ENCODE measurements around the gene NEK2.
"Not testable (repeated sequence)": the region's sequence is repeated elsewhere in the genome, so short reads cannot be mapped to it uniquely, and the experiment has no call there.

NEK2 gene

DNA sequence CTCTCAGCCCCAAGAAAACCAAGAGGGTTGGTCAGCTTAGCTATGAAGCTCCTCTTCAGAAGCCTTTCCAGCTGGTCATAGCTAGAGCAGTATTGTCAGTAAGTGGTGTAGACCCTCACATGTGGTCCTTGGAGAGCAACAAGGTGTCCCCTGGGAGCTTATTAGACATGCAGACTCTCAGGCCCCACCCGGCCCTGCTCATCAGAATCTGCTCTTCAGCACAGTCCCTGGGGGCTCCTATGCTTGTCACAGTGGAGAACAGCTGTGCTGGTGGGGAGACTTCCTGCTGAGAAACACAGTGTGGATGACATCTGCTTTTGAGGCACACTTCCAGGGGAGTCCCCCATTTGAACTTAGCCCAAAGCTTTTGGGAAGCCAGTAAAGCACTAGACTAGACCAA lies 21.9 kb upstream of the NEK2 start:
- intact Hi-C loops (cut with DNase I) = loop anchor here (5.0 kb wide), 1 partner anchor 35 kb away; no protein-coding TSS in a partner anchor
- DNase-seq = no peak

DNA sequence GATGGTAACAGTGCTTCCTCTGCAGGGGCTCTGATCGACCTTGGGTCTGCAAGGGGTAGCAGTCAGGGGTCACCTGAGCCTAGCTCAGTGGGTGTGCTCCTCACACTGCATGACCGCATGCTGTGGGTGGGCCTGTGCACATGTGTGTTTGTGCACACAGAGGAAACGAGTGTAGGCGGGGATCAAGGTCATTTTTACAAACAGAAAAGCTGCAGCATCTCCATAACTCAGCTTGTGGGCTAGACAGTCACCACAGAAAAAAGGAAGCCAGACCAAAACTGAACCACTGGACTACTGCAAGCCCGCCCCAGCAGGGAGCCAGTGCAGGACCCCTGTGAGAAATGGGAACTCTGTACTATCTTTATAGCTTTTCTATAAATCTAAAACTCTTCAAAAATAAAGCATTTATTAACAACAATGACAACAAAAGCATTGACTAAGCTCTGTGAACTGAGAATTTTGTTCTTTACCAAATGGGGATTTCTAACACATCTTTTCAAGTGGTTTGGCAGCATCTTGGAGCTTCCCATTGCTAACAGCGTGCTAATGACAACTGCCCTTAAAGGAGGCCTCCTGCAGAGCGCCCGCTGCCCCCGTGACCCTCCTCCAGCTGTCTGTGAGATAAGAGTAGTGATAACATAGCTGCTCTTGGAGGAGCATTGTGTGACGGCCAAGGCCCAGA lies 19.9 kb upstream of the NEK2 start:
- DNase-seq = no peak
- intact Hi-C loops (cut with DNase I) = loop anchor here (5.0 kb wide), 1 partner anchor 37 kb away; no protein-coding TSS in a partner anchor

DNA sequence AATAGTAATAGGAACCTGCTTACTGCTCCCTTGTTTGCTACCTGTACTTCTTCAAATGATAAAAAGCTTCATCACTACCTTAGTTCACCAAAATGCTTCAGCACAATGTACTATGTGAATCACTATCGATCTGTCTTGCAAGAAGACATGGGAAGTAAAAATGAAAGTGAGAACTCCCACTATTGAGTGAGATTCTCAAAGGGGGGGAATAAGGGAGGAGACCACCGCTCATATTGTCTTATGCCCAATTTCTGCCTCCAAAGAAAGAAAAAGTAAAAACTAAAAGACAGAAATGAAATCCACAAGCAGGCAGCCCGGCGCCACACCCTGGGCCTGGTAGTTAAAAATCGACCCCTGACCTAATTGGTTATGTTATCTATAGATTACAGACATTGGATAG lies 18.5 kb upstream of the NEK2 start:
- intact Hi-C loops (cut with DNase I) = not testable (repeated sequence)

DNA sequence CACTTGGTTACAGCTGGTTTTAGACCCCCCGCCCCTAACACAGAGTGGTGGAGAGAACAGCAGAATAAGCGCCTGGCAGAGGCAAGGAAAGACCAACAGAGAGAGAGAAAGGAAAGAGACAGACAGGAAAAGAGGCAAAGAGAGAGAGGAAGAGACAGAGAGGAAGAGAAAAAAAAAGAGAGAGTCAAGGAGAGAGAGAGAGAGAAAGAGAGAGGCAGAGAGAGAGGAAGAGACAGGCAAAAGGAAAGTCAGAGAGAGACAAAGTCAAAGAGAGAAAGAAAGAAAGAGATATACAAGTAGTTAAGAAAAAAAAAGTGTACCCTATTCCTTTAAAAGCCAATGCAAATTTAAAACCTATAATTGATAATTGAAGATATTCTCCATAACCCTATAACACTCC lies 13.0 kb upstream of the NEK2 start:
- DNase-seq = no peak
- intact Hi-C loops (cut with DNase I) = no loop called here

More for the DNA sequence above, 18.5 kb upstream of the NEK2 start:
- DNase-seq = not testable (repeated sequence)

DNA sequence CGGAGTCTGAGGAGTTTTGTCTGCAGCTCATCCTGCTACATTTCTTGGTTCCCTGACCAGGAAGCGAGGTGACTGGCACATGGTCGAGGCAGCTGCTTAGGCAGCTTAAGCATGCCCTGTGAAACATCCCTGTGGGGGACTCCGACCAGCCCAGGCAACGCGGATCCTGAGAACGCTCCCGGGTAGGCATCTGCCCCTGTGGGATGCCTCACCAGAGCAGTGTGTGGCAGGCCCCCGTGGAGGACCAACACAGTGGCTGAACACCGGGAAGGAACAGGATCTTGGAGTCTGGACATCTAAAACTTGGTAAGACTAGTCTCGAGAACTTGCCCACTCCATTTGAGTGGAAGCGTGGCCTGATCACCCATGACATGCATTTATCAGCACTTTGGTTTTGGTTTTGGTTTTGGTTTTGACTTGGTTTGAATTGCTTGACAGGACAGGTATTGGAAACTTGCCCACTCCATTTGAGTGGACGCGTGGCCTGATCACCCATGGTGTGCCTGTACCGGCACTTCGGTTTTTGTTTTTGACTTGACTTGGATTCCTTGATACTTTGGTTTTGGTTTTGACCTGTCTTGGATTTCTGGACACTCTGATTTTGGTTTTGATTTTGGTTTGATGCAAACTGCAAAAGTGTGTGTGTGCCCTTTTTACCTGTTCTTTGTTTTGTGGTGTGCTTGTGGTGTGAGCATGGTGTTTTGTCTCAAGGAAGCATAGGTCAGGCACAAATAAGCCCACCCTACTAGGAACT lies 12.2 kb upstream of the NEK2 start:
- DNase-seq = no peak
- intact Hi-C loops (cut with DNase I) = no loop called here

DNA sequence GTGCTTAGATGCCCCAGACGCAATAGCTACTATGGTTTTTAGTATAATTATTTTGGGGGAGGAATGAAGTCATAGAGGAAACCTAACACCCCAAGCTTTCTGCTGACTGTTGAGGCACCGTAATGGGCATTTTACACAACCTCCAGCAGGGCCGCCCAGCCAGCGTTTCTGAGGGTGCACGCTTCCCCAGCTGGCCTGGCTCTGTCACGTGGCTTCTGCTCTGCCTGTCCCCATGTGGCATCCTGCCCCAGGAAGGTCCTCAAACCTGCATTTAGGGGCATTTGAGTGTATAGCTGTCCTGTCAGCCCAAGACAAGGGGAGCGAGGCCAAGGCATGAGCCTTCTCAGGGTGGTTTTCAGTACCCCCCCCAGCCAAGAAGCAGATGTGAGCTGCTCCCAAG lies 10.4 kb upstream of the NEK2 start:
- intact Hi-C loops (cut with DNase I) = no loop called here
- DNase-seq = no peak

DNA sequence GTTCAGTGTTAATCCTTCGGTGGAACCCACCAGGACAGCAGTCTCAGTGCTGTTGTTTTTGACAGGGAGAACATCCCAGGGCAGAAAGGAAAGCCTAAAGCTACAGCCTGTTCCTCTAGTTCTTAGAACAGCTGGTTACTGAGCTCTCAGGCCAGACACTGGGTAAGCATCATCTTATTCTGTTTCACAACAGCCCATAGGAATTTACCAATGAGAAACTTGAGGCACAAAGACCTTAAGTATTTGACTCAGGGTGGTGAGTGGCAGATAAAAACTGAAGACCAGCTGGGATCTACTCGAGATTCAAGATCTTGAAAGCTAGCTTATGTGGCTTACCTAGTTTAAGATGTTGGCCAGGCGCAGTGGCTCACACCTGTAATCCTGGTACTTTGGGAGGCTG lies 9.4 kb upstream of the NEK2 start:
- intact Hi-C loops (cut with DNase I) = loop anchor here (5.0 kb wide), 2 partner anchors 148 to 353 kb away; partner anchors contain the start of genes DTL, INTS7 and LPGAT1
- DNase-seq = no peak

DNA sequence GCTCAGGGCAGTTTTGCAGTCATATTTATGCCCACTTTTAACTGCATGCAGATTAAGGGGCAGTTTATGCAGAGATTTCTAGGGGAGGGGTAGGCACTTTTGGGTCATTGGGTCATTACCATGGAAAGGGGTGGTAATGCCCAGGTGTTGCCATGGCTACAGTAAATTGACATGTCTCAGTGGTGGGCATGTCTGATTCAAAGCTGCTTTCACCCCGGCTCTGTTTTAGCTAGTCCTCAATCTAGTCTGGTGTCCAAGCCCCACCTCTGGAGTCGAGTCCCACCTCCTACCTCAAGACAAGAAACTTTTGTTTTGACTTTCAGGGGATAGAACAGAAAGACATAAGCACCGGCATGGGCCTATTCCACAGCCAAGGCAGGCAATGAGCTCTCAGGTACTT lies 8.9 kb upstream of the NEK2 start:
- DNase-seq = no peak
- intact Hi-C loops (cut with DNase I) = loop anchor here (5.0 kb wide), 2 partner anchors 148 to 353 kb away; partner anchors contain the start of genes DTL, INTS7 and LPGAT1

DNA sequence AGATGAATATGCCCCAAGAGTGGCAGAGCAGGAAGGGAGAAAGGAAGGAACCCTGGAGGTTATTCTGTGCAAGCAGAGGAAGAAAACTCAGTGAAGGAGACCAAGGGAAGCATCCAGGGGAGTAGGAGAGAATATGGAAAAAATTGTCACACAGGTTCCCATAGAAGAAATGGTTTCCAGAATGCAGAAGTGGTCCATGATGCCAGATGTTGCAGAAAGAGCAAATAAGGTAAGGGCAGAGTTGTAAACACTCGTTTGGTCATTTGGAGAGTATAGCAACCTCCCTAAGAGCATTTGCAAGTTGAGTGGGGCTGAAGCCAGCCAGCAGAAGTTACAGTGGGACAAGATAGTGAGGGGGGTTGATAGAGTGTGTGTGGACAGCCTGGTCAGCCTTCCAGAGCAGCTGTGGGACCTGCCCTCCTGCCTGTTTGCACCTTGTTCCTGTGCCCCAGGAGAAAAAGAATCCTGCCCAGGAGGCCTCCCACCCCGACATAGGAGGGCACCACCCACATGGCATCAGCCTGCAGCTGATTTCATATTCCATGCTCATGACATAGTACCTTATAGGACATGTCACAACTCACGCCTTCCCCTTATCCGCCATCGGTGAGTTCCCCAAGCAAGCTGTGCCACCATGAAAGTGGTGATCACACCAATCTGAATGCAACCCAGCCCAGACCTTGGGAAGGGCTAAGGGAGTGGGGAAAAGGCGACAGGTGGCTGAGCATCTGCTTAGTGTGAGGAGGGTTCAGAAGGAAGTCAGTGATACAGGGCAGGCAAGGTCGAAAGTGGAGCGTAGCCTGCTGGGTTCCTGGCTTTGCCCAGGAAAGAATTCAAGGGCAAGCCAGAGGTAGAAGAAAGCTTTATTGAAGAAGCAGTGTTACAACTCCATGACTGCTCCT lies 8.2 kb upstream of the NEK2 start:
- intact Hi-C loops (cut with DNase I) = loop anchor here (5.0 kb wide), 2 partner anchors 149 to 354 kb away; partner anchors contain the start of genes DTL, INTS7 and LPGAT1
- DNase-seq = peak in 1 of 10 donors; percentile 32

DNA sequence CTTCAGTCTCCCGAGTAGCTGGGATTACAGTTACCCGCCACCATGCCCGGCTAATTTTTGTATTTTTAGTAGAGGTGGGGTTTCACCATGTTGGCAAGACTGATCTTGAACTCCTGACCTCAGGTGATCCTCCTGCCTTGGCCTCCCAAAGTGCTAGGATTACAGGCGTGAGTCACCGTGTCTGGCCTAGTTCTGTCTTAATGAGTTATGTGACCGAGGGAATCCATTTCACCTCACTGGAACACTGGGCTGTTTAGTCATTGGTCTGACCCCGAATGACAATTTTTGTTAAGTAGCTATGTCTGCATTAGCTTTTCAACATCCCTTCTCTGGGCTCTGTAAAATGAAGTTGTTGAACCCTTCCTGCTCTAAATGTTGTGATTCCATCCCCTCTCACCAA lies 6.8 kb upstream of the NEK2 start:
- intact Hi-C loops (cut with DNase I) = loop anchor here (5.0 kb wide), 2 partner anchors 150 to 355 kb away; partner anchors contain the start of genes DTL, INTS7 and LPGAT1
- DNase-seq = not testable (repeated sequence)

DNA sequence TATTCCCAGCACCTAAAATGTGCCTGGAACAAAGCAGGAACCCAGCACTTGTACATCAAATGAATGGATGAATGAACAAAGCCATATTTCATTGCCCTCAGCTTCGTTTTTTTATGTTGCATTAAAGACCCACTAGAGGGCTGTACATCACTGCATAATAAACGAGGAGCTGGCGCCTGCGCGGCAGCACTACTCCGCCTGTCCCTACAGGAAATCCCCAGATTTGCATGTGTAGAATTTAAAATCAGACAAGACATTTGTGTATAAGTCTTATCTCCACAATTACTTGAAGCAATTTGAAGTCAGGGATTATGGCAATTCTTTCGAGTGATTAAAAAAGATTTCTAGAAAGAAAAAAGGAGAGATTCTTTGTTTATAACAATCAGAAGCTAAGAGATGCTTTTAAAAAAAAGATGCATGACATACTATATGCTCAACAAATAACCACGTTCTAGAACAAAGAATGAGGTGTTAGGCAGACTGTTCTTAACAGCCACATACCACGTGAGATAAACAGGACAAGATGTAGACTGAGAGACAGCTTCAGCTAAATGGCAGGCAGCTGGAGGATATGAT lies 5.4 kb upstream of the NEK2 start:
- intact Hi-C loops (cut with DNase I) = loop anchor here (2.0 to 5.0 kb wide), 3 partner anchors 151 to 776 kb away; partner anchors contain the start of genes DTL, INTS7 and LPGAT1
- DNase-seq = peak; percentile 59 to 98 (median 77)

DNA sequence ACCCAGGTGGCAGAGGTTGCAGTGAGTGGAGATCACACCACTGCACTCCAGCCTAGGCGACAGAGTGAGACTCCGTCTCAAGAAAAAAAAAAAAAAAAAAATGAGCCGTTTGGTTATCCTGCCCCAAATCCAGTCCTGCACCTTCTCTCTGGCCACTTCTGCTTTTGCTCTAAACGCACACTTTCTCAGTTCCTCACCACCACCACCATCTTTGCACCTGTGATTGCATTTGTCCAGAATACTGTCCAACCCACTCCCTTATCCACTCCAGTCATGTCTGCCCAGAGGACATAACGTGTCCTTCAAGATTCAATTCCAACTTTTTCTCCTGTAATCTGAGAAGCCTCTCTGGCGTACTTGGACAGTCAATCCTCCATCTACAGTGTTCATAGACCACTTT lies 2.2 kb upstream of the NEK2 start:
- DNase-seq = no peak
- intact Hi-C loops (cut with DNase I) = no loop called here

DNA sequence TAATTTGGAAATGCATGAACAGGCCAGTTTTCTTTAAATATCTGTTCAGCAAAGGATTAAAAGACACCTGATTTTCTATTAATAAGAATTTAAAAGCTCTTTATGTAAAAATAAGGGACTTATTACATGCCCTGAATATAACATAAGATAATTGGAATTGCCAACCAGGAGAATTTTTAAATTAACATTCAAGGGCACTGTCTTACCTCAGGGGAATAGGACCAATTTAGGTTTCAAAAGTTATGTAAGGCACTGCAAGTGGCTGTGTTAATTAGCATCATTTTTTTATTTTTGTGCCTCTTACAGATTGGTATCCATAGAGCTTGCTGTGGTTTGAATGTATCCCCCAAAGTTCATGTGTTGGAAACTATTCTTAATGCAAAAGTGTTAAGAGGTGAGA lies 1.3 kb upstream of the NEK2 start:
- intact Hi-C loops (cut with DNase I) = no loop called here
- no peak for DNase-seq

DNA sequence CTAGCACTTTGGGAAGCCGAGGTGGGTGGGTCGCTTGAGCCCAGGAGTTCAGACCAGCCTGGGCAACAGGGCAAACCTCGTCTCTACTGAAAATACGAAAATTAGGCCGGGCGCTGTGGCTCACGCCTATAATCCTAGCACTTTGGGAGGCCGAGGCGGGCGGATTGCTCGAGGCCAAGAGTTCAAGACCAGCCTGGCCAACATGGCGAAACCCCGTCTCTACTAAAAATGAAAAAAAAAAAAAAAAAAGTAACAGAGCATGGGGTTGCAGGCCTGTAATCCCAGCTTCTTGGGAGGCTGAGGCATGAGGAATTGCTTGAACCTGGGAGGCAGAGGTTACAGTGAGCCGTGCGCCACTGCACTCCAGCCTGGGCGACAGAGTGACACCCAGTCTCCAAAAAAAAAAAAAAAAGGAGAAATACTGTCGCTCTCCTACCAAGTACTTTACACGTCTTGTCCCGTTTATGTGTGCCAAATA lies 724 bp upstream of the NEK2 start:
- no peak for DNase-seq
- intact Hi-C loops (cut with DNase I) = no loop called here

DNA sequence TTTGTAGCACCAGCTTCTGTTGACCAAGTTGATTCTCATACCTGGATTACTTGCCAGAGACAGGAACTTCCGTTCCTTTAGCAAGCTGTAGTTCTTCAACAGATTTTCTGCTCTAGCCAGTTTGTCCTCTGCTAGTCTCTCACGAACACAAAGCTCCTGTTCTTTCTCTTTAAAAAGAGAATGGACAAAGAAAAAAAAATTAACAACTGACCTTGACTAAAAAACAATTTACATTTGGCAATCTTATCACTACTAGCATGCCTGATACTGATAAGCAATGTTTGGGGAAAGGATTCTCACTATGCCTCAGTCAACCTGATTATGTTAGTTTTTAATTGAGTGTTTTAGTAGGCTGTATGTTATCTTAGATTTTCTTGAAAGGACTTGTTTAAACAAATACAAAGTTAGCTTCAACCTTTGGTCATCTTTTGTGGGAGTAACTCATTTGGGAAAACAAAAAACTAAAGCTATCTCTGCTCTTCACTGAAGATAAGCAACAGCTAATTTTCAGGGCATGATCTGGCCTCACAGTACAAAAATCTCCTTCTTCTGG lies 8.3 kb downstream of the NEK2 start:
- DNase-seq = no peak
- intact Hi-C loops (cut with DNase I) = no loop called here

DNA sequence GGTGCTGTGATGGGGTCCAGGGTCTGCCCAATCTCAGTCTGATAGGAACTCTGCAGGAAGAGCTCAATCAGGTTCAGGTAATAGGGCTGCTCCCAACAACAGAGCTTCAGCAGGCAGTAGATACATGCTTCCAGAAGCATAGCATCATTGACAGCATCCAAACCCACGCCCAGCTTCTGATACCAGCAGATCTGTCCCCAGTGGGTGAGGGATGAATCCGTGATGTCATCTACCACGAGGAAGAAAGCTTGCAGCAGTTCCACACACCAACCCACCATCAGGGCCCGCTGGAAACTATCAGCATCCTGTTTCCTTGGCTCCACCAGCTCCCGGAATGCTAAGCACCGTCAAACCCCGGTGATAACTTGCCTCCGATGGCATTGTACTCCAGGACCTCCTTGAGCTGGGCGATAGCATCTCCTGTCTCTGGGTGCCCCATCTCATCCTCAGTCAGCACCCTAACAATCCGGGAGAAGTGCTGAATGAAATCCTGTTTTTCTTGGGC lies 14.7 kb downstream of the NEK2 start:
- intact Hi-C loops (cut with DNase I) = no loop called here
- DNase-seq = peak in 2 of 10 donors; percentile 26 to 31

DNA sequence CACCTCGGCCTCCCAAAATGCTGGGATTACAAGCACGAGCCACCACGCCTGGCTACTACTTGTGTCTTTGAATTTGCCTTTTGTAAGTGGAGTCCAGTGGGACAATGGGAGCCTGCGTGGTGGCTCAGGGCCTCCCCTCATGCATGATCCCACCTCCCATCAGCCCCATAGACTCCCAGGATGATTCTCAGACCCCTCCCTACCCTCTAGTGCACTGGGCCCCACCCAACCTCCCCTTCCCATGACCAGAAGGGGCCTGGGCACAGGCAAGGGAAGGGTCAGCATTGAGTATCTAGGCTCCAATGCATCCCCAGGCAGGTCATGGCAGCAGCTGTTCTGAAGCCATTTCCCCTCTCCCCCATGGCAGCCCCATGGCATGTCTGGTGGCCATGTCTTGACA lies 18.7 kb downstream of the NEK2 start:
- intact Hi-C loops (cut with DNase I) = no loop called here
- peak in 1 of 10 donors; percentile 41 for DNase-seq

DNA sequence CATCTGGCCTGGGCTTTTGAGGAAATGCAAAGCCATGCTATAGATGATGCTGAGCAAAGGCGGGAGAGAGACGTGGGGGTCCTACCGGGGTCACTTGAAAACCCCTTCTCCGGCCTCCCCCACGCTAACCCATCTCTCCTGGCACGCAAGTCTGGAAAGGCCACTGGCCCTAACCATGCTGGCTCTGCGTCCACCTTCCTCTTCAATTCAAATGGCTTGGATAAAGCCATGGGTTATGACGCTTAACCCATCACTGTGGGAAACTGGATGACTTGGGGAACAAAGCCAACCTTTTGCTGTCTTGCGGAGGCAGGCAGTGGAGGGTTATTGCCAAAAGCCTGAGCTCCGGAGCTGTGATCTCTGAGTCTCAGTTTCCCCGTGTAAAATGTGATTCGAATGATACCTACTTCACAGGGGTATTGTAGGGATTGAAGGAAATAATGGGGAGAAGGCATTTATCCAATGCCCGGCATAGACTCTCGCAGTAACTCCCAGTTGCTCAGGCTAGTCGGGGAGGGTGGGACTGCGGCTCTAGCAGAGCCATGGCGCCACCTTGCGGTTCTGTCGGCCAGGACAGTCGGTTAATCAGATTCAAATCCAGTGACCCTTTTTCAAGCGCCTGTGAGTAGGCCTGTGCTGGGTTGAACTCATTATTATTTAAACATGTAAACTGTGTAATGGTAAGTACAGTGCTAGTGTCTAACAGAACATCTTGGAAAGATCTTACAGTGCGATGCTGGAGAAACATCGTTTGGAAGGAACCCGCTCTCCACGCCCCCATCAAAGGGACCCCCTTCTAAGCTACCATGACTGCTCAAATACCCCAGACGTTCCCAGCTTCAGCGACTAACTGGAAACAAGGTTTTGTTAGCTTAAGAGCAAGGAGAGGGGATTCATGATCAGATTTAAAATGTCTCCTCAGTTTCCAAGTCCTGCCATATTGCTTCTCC lies 20.3 kb downstream of the NEK2 start:
- intact Hi-C loops (cut with DNase I) = loop anchor here (1.0 to 5.0 kb wide), 3 partner anchors 78 to 328 kb away; partner anchors contain the start of gene TRAF5
- DNase-seq = peak; percentile 76 to 98 (median 90)
